K562 (cell line): ENCODE data around the gene DGKE. TPM values are rescaled to one million over a fixed set of nuclear protein-coding genes. Genes with fewer than 3 reads are reported as not detected.

Source experiments
- ATF7 ChIP-seq: fragments of 450-650 bp; IDR thresholded peaks from 2 replicates; pipeline ENCODE4 v1.7.1; 2014; ENCODE audit warnings: mild to moderate bottlenecking, moderate library complexity
- CTCF ChIP-seq, 3 experiments: IDR thresholded peaks in 2 of 3; conservative IDR thresholded peaks in 1 of 3; 2 replicates each; pipeline ENCODE4 v1.5.1; 2011 to 2012; ENCODE audit warnings: low read length in 3 of 3, mild to moderate bottlenecking in 3 of 3, control low read depth in 2 of 3, improper control_type of control experiment in 1 of 3, inconsistent platforms in 1 of 3, low read depth in 1 of 3, mixed read lengths in 1 of 3, moderate library complexity in 1 of 3; ENCODE audit not compliant: insufficient read depth in 2 of 3
- ELF4 ChIP-seq: fragments of 450-650 bp; formaldehyde crosslinking; IDR thresholded peaks from 2 replicates; pipeline ENCODE4 v1.4.0; 2022; ENCODE audit warnings: missing genetic modification characterization
- FOXA1 ChIP-seq: fragments of 450-650 bp; IDR thresholded peaks from 2 replicates; pipeline ENCODE4 v1.6.1; 2016; ENCODE audit warnings: mild to moderate bottlenecking, borderline replicate concordance
- FOXK1 ChIP-seq: sonication (generic); formaldehyde crosslinking; IDR thresholded peaks from 2 replicates; pipeline ENCODE4 v1.8.0; 2022; ENCODE audit warnings: missing genetic modification reagents, mild to moderate bottlenecking, borderline replicate concordance
- GABPB2 ChIP-seq: fragments of 250-450 bp; sonication (Bioruptor Pico); conservative IDR thresholded peaks from 2 replicates; pipeline ENCODE4 v1.5.1; 2021; ENCODE audit warnings: mild to moderate bottlenecking
- GATA2 ChIP-seq: sonication (generic); formaldehyde crosslinking; IDR thresholded peaks from 2 replicates; pipeline ENCODE4 v1.4.0; 2020; ENCODE audit warnings: mild to moderate bottlenecking, missing genetic modification reagents
- L3MBTL2 ChIP-seq: fragments of 450-650 bp; IDR thresholded peaks from 2 replicates; pipeline ENCODE4 v1.6.1; 2016; ENCODE audit warnings: mild to moderate bottlenecking, moderate library complexity
- MAFF ChIP-seq: IDR thresholded peaks from 2 replicates; pipeline ENCODE4 v1.6.1; 2012; ENCODE audit warnings: low read length, improper control_type of control experiment
- NFIC ChIP-seq: fragments of 450-650 bp; IDR thresholded peaks from 2 replicates; pipeline ENCODE4 v1.6.1; 2017; ENCODE audit warnings: mild to moderate bottlenecking, inconsistent platforms
- NKRF ChIP-seq: fragments of 450-650 bp; IDR thresholded peaks from 2 replicates; pipeline ENCODE4 v1.6.1; 2016; ENCODE audit warnings: borderline replicate concordance
- PML ChIP-seq: IDR thresholded peaks from 2 replicates; pipeline ENCODE4 v1.6.1; 2012; ENCODE audit warnings: low read length, inconsistent platforms
- RBM25 ChIP-seq: fragments of 200-400 bp; formaldehyde crosslinking; IDR thresholded peaks from 2 replicates; pipeline ENCODE4 v1.6.1; 2018; ENCODE audit warnings: low read length, low read depth, moderate library complexity; ENCODE audit not compliant: severe bottlenecking
- SAFB ChIP-seq: fragments of 200-400 bp; formaldehyde crosslinking; IDR thresholded peaks from 2 replicates; pipeline ENCODE4 v1.6.1; 2017; ENCODE audit warnings: low read depth, low read length, borderline replicate concordance
- U2AF2 ChIP-seq: fragments of 200-400 bp; formaldehyde crosslinking; optimal IDR thresholded peaks from 2 replicates; pipeline ENCODE3; 2017; ENCODE audit warnings: low read depth, mild to moderate bottlenecking, low read length
- ZKSCAN3 ChIP-seq: fragments of 250-450 bp; sonication (Bioruptor Pico); IDR thresholded peaks from 2 replicates; pipeline ENCODE4 v1.4.0; 2020
- ZNF174 ChIP-seq: fragments of 250-450 bp; sonication (Bioruptor Pico); IDR thresholded peaks from 2 replicates; pipeline ENCODE4 v1.4.0; 2020; ENCODE audit warnings: mild to moderate bottlenecking
- ZNF584 ChIP-seq: fragments of 200-800 bp; sonication (Bioruptor generic); IDR thresholded peaks from 2 replicates; pipeline ENCODE4 v1.6.1; 2016; ENCODE audit warnings: low read depth, mild to moderate bottlenecking, missing genetic modification characterization, missing compliant biosample characterization
- ZNF785 ChIP-seq: fragments of 250-450 bp; sonication (Bioruptor Pico); IDR thresholded peaks from 2 replicates; pipeline ENCODE4 v1.4.0; 2020; ENCODE audit warnings: mild to moderate bottlenecking
- polyA plus RNA-seq, 8 experiments: library from polyadenylated mRNA; depleted of rRNA in 4 of 8; stranded (reverse) in 5 of 8; unstranded in 3 of 8; fragments of >200 nt; fragmentation: Nextera tagmentation in 2 of 8; fragmentation: Illumina TruSeq in 1 of 8; extraction: Ambion mirVana in 2 of 8; extraction: Trizol in 1 of 8; gene quantifications; 2 replicates each; pipeline versions ENCODE4 v1.2.1 to v1.2.3, GENCODE V29; 2011 to 2014; ENCODE audit warnings: inconsistent platforms in 1 of 8, missing spikeins in 1 of 8
- total RNA-seq, 7 experiments: library from RNA; depleted of rRNA in 6 of 7; stranded (reverse); fragments of >200 nt in 6 of 7; fragmentation: Illumina TruSeq in 2 of 7; extraction: Trizol in 2 of 7; gene quantifications; 2 replicates each; pipeline versions ENCODE4 v1.2.1 to v1.2.3, GENCODE V29; 2011 to 2021; ENCODE audit warnings: low replicate concordance in 1 of 7

The DGKE gene
- total and polyA plus RNA-seq, 9 of the 15 experiments (the other 6 are each of a cell fraction or from before 2014, with no cell fraction given) = 1.3 to 9.9 (median 5.9) TPM

GRCh38 chr17:56913867-56914580 lies 80.1 kb downstream of the DGKE start, which contains the start of gene TRIM25 (continued):
- TF ChIP-seq CTCF (IDR thresholded peaks at IDR 0.05 in 2 of 3, conservative IDR thresholded peaks at IDR 0.05 in 1 of 3; ENCODE audit: insufficient read depth in 2 of 3, low read depth in 1 of 3, low read length in 3 of 3) = no peak
- TF ChIP-seq MAFF = no peak
- TF ChIP-seq ZNF785 (CRISPR knock-in tag) = no peak
- TF ChIP-seq ZNF584 (CRISPR knock-in tag) = no peak
- TF ChIP-seq GATA2 = no peak
- TF ChIP-seq ZKSCAN3 (CRISPR knock-in tag) = no peak
- TF ChIP-seq ELF4 (CRISPR knock-in tag) = 0 out of 2 replicates have a peak, but pooled peaks have one; percentile 32
- no peak for TF ChIP-seq U2AF2
- peak; percentile 43; the same call in 1 of the 2 replicates for TF ChIP-seq NKRF
- no peak for TF ChIP-seq SAFB
- TF ChIP-seq FOXK1 (CRISPR knock-in tag) = no peak
- TF ChIP-seq PML = peak; percentile 77; the same call in 1 of the 2 replicates
- no peak for TF ChIP-seq ZNF174
- no peak for TF ChIP-seq FOXA1
- TF ChIP-seq GABPB2 (CRISPR knock-in tag) = no peak
- no peak for TF ChIP-seq RBM25
- TF ChIP-seq ATF7 = peak; percentile 75
- TF ChIP-seq L3MBTL2 = peak; percentile 75
- peak; percentile 56 for TF ChIP-seq NFIC
